Keratinocyte (primary cell): ENCODE data around the gene KLHL6. TPM values are rescaled to one million over a fixed set of nuclear protein-coding genes. Genes with fewer than 3 reads are reported as not detected.

Experiments
- DNase-seq: peaks from one replicate; pipeline ENCODE4 v3.0.0-alpha.2; 2011; ENCODE audit warnings: low read depth, missing footprints, low spot score
- FAIRE-seq: peaks from 2 replicates; lab custom pipeline; 2011; peaks lifted over from hg19 to GRCh38; lab: Jason Lieb, UNC
- H2AFZ ChIP-seq: 2 replicates; pipeline ENCODE4 v1.6.0; 2012; ENCODE audit warnings: low read length, control low read depth, inconsistent platforms; ENCODE audit not compliant: control insufficient read depth
- H3K27ac ChIP-seq: 2 replicates; pipeline ENCODE4 v1.5.1; 2011; ENCODE audit warnings: low read length; ENCODE audit not compliant: control insufficient read depth, insufficient read depth
- H3K27me3 ChIP-seq: 3 replicates; pipeline ENCODE4 v1.6.0; 2011; ENCODE audit warnings: low read length; ENCODE audit not compliant: control insufficient read depth, insufficient read depth; ENCODE audit errors: extremely low read depth
- H3K36me3 ChIP-seq, 2 experiments: 2 replicates in 1 of 2; 3 replicates in 1 of 2; pipeline ENCODE4 v1.5.1; 2011; ENCODE audit warnings: low read length in 2 of 2, mild to moderate bottlenecking in 1 of 2; ENCODE audit not compliant: control insufficient read depth in 2 of 2, insufficient read depth in 2 of 2; ENCODE audit errors: extremely low read depth in 1 of 2
- H3K4me1 ChIP-seq: 3 replicates; pipeline ENCODE4 v1.5.1; 2011; ENCODE audit warnings: low read length; ENCODE audit not compliant: control insufficient read depth, insufficient read depth; ENCODE audit errors: extremely low read depth
- H3K4me2 ChIP-seq: 3 replicates; pipeline ENCODE4 v1.6.0; 2011; ENCODE audit warnings: low read depth, low read length; ENCODE audit not compliant: control insufficient read depth, insufficient read depth; ENCODE audit errors: extremely low read depth
- H3K4me3 ChIP-seq, 3 experiments: fragments of 200-600 bp in 1 of 3; sonication (generic) in 1 of 3; 2 replicates in 2 of 3; 3 replicates in 1 of 3; pipeline ENCODE4 v1.5.1; 2011 to 2016; ENCODE audit warnings: low read length in 3 of 3, mild to moderate bottlenecking in 3 of 3, control low read depth in 2 of 3, inconsistent platforms in 1 of 3, low read depth in 1 of 3, mixed read lengths in 1 of 3, mixed run types in 1 of 3, moderate library complexity in 1 of 3; ENCODE audit not compliant: control insufficient read depth in 2 of 3, insufficient read depth in 2 of 3; ENCODE audit errors: extremely low read depth in 1 of 3
- H3K79me2 ChIP-seq: 2 replicates; pipeline ENCODE4 v1.6.0; 2012; ENCODE audit warnings: low read length; ENCODE audit not compliant: control insufficient read depth, insufficient read depth
- H3K9ac ChIP-seq: 3 replicates; pipeline ENCODE4 v1.6.0; 2011; ENCODE audit warnings: low read length; ENCODE audit not compliant: control insufficient read depth, insufficient read depth; ENCODE audit errors: extremely low read depth
- H3K9me1 ChIP-seq: 3 replicates; pipeline ENCODE4 v1.6.0; 2011; ENCODE audit warnings: low read length; ENCODE audit not compliant: control insufficient read depth, insufficient read depth; ENCODE audit errors: extremely low read depth
- H3K9me3 ChIP-seq: 2 replicates; pipeline ENCODE4 v1.5.1; 2012; ENCODE audit warnings: low read depth, low read length; ENCODE audit not compliant: control insufficient read depth
- H4K20me1 ChIP-seq: 3 replicates; pipeline ENCODE4 v1.6.0; 2011; ENCODE audit warnings: low read length; ENCODE audit not compliant: control insufficient read depth, insufficient read depth; ENCODE audit errors: extremely low read depth
- CTCF ChIP-seq, 3 experiments: IDR thresholded peaks in 1 of 3; conservative IDR thresholded peaks in 1 of 3; optimal IDR thresholded peaks in 1 of 3; 2 replicates in 2 of 3; 3 replicates in 1 of 3; pipeline versions ENCODE3 to v1.5.1; 2011; ENCODE audit warnings: low read length in 3 of 3, mild to moderate bottlenecking in 3 of 3, moderate library complexity in 2 of 3, control low read depth in 1 of 3, inconsistent platforms in 1 of 3; ENCODE audit not compliant: insufficient read depth in 2 of 3; ENCODE audit errors: extremely low read depth in 1 of 3
- EZH2 ChIP-seq: IDR thresholded peaks from one replicate; pipeline ENCODE4 v1.6.1; 2012; ENCODE audit warnings: inconsistent platforms, mild to moderate bottlenecking, low read length, moderate library complexity
- dilution Hi-C: fragments of 300-500 bp; cut with MboI; formaldehyde crosslinking; loops from one replicate; pipeline ENCODE4 v1.7.0; 2020; ENCODE audit warnings: low sequenced_read_pairs; ENCODE audit not compliant: extremely low pct_ligation_motif_present
- polyA plus RNA-seq, 5 experiments: library from polyadenylated mRNA; depleted of rRNA in 3 of 5; stranded (reverse) in 3 of 5; stranded (forward) in 1 of 5; unstranded in 1 of 5; fragments of >200 nt; gene quantifications; 1 replicate in 1 of 5; 2 replicates in 3 of 5; 3 replicates in 1 of 5; pipeline versions ENCODE4 v1.2.1 to v1.2.3, GENCODE V29; 2011 to 2012; ENCODE audit warnings: missing spikeins in 2 of 5, low read depth in 1 of 5, low replicate concordance in 1 of 5

Gene KLHL6
- polyA plus RNA-seq, 1 donor (not counting 4 experiments of a cell fraction or from before 2014, with no cell fraction given) = 0.10 TPM

- Histone ChIP-seq H3K4me2 (peak overlapping the region; percentile 20), H3K27ac (no peak overlapping the region)
- dilution Hi-C loops = no loop called here
These were observed 64.9 kb downstream of the KLHL6 start for GRCh38 chr3:183490653-183491052.

GRCh38 chr3:183490211-183490601 lies 65.3 kb downstream of the KLHL6 start:
- H3K9me3 ChIP-seq = no peaks in the 10 kb centered on the region
- no peak overlapping the region for H3K9ac ChIP-seq
- H3K36me3 ChIP-seq = no peaks in the 10 kb centered on the region
- H4K20me1 ChIP-seq = no peaks in the 10 kb centered on the region
- FAIRE-seq = no peak
- TF ChIP-seq CTCF (optimal IDR thresholded peaks at IDR 0.05 in 1 of 3, IDR thresholded peaks at IDR 0.05 in 1 of 3, conservative IDR thresholded peaks at IDR 0.05 in 1 of 3; ENCODE audit: extremely low read depth in 1 of 3, insufficient read depth in 2 of 3, low read length in 3 of 3) (no peak), EZH2 (no peak)
- no peaks in the 10 kb centered on the region for H3K9me1 ChIP-seq
- H3K27ac ChIP-seq = peak overlapping the region; percentile 2
- dilution Hi-C loops = no loop called here
- peaks cover 49% of the 10 kb centered on the region for H3K4me1 ChIP-seq
- H3K4me2 ChIP-seq = no peak overlapping the region
- H2AFZ ChIP-seq = no peak overlapping the region
- no peak overlapping the region for H3K4me3 ChIP-seq
- no peak for DNase-seq
- H3K79me2 ChIP-seq = no peaks in the 10 kb centered on the region
- H3K27me3 ChIP-seq = no peaks in the 10 kb centered on the region

More at GRCh38 chr3:183490653-183491052, 64.9 kb downstream of the KLHL6 start:
- Histone ChIP-seq H3K79me2 (no peaks in the 10 kb centered on the region), H3K36me3 (no peaks in the 10 kb centered on the region), H3K9me1 (no peaks in the 10 kb centered on the region), H2AFZ (no peak overlapping the region), H4K20me1 (no peaks in the 10 kb centered on the region), H3K27me3 (no peaks in the 10 kb centered on the region), H3K9me3 (no peaks in the 10 kb centered on the region), H3K9ac (no peak overlapping the region), H3K4me3 (no peak overlapping the region), H3K4me1 (peaks cover 49% of the 10 kb centered on the region)
- TF ChIP-seq EZH2 = no peak
- no peak for TF ChIP-seq CTCF (optimal IDR thresholded peaks at IDR 0.05 in 1 of 3, IDR thresholded peaks at IDR 0.05 in 1 of 3, conservative IDR thresholded peaks at IDR 0.05 in 1 of 3; ENCODE audit: extremely low read depth in 1 of 3, insufficient read depth in 2 of 3, low read length in 3 of 3)
- no peak for DNase-seq
- FAIRE-seq = no peak
